Colonic mucosa (tissue), 4 donors: ENCODE results near the gene TMEM258. TPM values are rescaled to one million over a fixed set of nuclear protein-coding genes. Genes with fewer than 3 reads are reported as not detected.

Experiments
- DNase-seq: peaks from one replicate; pipeline ENCODE4 v3.0.0-alpha.2; 2020
- H3K27ac ChIP-seq: fragments of 200-600 bp; one replicate; pipeline ENCODE4 v1.8.0; 2021
- H3K27me3 ChIP-seq: fragments of 200-600 bp; one replicate; pipeline ENCODE4 v1.8.0; 2021
- H3K36me3 ChIP-seq: fragments of 200-600 bp; one replicate; pipeline ENCODE4 v1.8.0; 2021
- H3K4me1 ChIP-seq: fragments of 200-600 bp; one replicate; pipeline ENCODE4 v1.8.0; 2021; ENCODE audit warnings: mild to moderate bottlenecking
- H3K4me3 ChIP-seq: fragments of 200-600 bp; one replicate; pipeline ENCODE4 v1.8.0; 2021
- H3K9ac ChIP-seq, 2 donors: one replicate each; pipeline ENCODE4 v1.7.0; 2013; ENCODE audit warnings: control low read depth in 2 of 2, low read depth in 2 of 2, low read length in 2 of 2
- H3K9me3 ChIP-seq: fragments of 200-600 bp; one replicate; pipeline ENCODE4 v1.8.0; 2021
- intact Hi-C: fragments of 100-400 bp; cut with DNase I; formaldehyde crosslinking; loops from one replicate; pipeline ENCODE4 v1.14.1; 2022
- total RNA-seq, 2 donors: library from RNA; stranded (reverse); fragmentation: NEBNext Ultra II Directional in 1 of 2; extraction: Animal tissue kit (Norgen Biotek cat#: 25700) in 1 of 2; gene quantifications; one replicate each; pipeline ENCODE4 v1.2.1, GENCODE V29; 2021
- TF ChIP-seq, protein P1 (sequence below): fragments of 200-600 bp; IDR thresholded peaks from one replicate; pipeline ENCODE4 v1.8.0; 2022; ENCODE audit warnings: antibody characterized with exemption, mild to moderate bottlenecking
- donor health status: healthy.
- donor health status: DM: no; HTN: no; CAD: no.
- donor health status: DM: no; HTN: no; CAD: no.

Gene TMEM258
- total RNA-seq, result 100 to 1,000 TPM; 119 to 149 TPM

DNA sequence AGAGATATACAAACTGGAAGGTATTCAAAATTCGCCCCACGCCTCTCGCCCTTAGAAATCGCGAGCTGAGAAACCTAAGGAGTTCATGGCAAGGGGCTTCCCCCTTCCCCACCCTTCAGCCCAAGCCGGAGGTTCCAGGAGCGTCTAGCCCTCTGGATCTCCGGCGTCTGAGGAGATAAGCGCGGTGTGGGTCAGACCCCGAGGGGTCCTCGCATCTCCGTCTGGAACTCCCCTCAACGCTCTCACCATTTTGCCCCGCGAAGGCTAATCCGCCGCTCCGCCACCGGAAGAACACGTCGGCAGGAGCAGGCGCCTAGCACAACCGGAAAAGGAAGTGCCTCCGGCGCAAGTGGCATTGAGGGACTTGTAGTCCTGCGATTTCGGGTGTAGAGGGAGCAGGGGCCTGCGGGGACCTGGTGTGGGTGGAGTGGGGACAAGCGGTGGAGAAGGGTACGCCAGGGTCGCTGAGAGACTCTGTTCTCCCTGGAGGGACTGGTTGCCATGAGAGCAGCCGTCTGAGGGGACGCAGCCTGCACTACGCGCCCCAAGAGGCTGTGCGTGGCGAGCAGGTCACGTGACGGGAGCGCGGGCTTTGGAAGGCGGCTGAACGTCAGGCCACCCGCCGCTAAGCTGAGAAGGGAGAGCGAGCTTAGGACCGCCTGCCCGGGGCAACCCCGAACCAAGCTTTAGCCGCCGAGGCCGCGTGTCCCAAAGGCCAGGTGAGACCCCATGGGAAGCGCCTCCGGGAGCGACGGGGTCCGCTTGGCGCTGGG, at the start of gene TMEM258, which contains the start of gene FEN1:
Gene TMEM258, minus strand, starts transcription at position 290 of the 773 bp plus-strand sequence. Its CDS starts 41 bp downstream, at position 249.
Gene FEN1, plus strand, starts transcription at position 602 of the 773 bp plus-strand sequence. CDS start 2,451 bp downstream, outside the sequence.
- DNase-seq, result peak; percentile 89
- Histone ChIP-seq H3K4me1 (peaks cover 8% of the 10 kb centered on the region), H3K9ac (peak within 1 kb of the TSS; percentile 83 to 94), H3K27me3 (no peaks in the 10 kb centered on the region), H3K4me3 (peak within 1 kb of the TSS; percentile 77), H3K9me3 (no peaks in the 10 kb centered on the region), H3K27ac (peak within 1 kb of the TSS; percentile 89), H3K36me3 (no peaks in the 10 kb centered on the region)
- TF ChIP-seq, protein P1, sequence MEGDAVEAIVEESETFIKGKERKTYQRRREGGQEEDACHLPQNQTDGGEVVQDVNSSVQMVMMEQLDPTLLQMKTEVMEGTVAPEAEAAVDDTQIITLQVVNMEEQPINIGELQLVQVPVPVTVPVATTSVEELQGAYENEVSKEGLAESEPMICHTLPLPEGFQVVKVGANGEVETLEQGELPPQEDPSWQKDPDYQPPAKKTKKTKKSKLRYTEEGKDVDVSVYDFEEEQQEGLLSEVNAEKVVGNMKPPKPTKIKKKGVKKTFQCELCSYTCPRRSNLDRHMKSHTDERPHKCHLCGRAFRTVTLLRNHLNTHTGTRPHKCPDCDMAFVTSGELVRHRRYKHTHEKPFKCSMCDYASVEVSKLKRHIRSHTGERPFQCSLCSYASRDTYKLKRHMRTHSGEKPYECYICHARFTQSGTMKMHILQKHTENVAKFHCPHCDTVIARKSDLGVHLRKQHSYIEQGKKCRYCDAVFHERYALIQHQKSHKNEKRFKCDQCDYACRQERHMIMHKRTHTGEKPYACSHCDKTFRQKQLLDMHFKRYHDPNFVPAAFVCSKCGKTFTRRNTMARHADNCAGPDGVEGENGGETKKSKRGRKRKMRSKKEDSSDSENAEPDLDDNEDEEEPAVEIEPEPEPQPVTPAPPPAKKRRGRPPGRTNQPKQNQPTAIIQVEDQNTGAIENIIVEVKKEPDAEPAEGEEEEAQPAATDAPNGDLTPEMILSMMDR, result no peak
- intact Hi-C loops, result no loop called here

GRCh38 chr11:61841636-61842527, 49.5 kb upstream of the TMEM258 start:
- no peaks in the 10 kb centered on the region for H3K9me3 ChIP-seq
- H3K36me3 ChIP-seq, result no peaks in the 10 kb centered on the region
- intact Hi-C loops, result no loop called here
- H3K4me3 ChIP-seq, result no peak overlapping the region
- no peaks in the 10 kb centered on the region for H3K27me3 ChIP-seq
- DNase-seq, result no peak
- TF ChIP-seq, protein P1, result no peak
- H3K27ac ChIP-seq, result no peak overlapping the region
- H3K4me1 ChIP-seq, result no peaks in the 10 kb centered on the region
- H3K9ac ChIP-seq, result no peak overlapping the region

DNA sequence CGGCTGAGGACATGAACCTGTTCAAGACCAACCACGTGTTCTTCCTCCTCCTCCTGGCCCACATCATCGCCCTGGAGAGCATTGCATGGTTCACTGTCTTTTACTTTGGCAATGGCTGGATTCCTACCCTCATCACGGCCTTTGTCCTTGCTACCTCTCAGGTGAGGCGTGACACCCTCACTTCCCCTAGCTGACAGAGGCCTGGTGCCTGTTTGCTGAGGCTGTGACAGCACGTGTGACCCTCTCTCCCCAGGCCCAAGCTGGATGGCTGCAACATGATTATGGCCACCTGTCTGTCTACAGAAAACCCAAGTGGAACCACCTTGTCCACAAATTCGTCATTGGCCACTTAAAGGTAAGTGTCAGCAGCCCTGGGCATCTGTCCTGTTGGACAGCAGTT, 48.0 kb upstream of the TMEM258 start:
- DNase-seq, result no peak
- Histone ChIP-seq H3K27ac (no peak overlapping the region), H3K4me3 (no peak overlapping the region), H3K4me1 (no peaks in the 10 kb centered on the region), H3K27me3 (no peaks in the 10 kb centered on the region), H3K9me3 (no peaks in the 10 kb centered on the region), H3K9ac (no peak overlapping the region), H3K36me3 (no peaks in the 10 kb centered on the region)
- TF ChIP-seq, protein P1, result no peak
- intact Hi-C loops, result no loop called here

GRCh38 chr11:61839742-61840141, 47.3 kb upstream of the TMEM258 start:
- intact Hi-C loops, result no loop called here
- TF ChIP-seq, protein P1, result no peak
- H3K27ac ChIP-seq, result no peak overlapping the region
- H3K4me1 ChIP-seq, result no peaks in the 10 kb centered on the region
- H3K4me3 ChIP-seq, result no peak overlapping the region
- no peak for DNase-seq
- no peak overlapping the region for H3K9ac ChIP-seq
- H3K36me3 ChIP-seq, result no peaks in the 10 kb centered on the region
- no peaks in the 10 kb centered on the region for H3K27me3 ChIP-seq
- no peaks in the 10 kb centered on the region for H3K9me3 ChIP-seq

- Histone ChIP-seq H3K9ac (no peak overlapping the region), H3K27me3 (no peaks in the 10 kb centered on the region), H3K9me3 (no peaks in the 10 kb centered on the region), H3K27ac (no peak overlapping the region), H3K4me1 (no peaks in the 10 kb centered on the region), H3K4me3 (no peak overlapping the region), H3K36me3 (no peaks in the 10 kb centered on the region)
- intact Hi-C loops, result no loop called here
- DNase-seq, result no peak
- TF ChIP-seq, protein P1, result no peak
Observed at GRCh38 chr11:61838921-61839320, 46.5 kb upstream of the TMEM258 start.
